WERI-Rb-1 (cell line): ENCODE measurements around the gene ABCC12.

Experiments used
- DNase-seq: peaks from one replicate; pipeline ENCODE4 v3.0.0-alpha.2; 2020
- H3K27ac ChIP-seq: fragments of 250-450 bp; sonication (Bioruptor Pico); 2 replicates; pipeline ENCODE4 v1.5.1; 2020; ENCODE audit warnings: mild to moderate bottlenecking, moderate library complexity
- H3K27me3 ChIP-seq: fragments of 250-450 bp; sonication (Bioruptor Pico); 2 replicates; pipeline ENCODE4 v1.5.1; 2021; ENCODE audit warnings: mild to moderate bottlenecking, low read depth, moderate library complexity; ENCODE audit not compliant: insufficient read depth, severe bottlenecking
- H3K36me3 ChIP-seq: fragments of 250-450 bp; sonication (Bioruptor Pico); 2 replicates; pipeline ENCODE4 v1.5.1; 2020; ENCODE audit warnings: mild to moderate bottlenecking, moderate library complexity
- H3K4me3 ChIP-seq: 2 replicates; pipeline ENCODE4 v1.5.1; 2011; ENCODE audit warnings: low read depth, mild to moderate bottlenecking, control low read depth, low read length
- H3K9me3 ChIP-seq: fragments of 250-450 bp; sonication (Bioruptor Pico); 2 replicates; pipeline ENCODE4 v1.5.1; 2021; ENCODE audit warnings: mild to moderate bottlenecking, moderate library complexity; ENCODE audit not compliant: severe bottlenecking
- TF ChIP-seq, protein P1 (sequence below): IDR thresholded peaks from 2 replicates; pipeline ENCODE4 v1.5.1; 2011; ENCODE audit warnings: low read depth, mild to moderate bottlenecking, control low read depth, inconsistent platforms, low read length

ABCC12 gene

DNA sequence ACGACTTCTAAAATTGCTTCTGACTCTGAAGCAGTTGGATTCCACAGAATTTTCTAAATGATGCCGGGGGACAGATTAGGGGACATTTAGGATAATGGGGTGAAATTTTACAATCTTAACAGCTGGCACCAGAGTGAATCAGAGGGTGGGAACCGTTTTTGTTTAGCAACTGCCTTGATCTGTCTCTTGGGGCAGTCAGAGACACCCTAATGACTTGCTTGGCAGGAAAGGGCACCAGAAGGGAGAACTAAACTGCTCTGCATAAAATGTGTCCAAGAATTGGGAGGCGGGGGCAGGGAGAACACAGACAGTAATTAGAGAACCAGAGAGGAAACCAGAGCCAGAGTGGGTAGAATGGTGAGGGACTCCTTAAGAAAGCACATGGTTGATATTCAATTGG lies 6.1 kb upstream of the ABCC12 start:
- no peaks in the 10 kb centered on the region for H3K36me3 ChIP-seq
- H3K9me3 ChIP-seq: no peaks in the 10 kb centered on the region
- TF ChIP-seq, protein P1, sequence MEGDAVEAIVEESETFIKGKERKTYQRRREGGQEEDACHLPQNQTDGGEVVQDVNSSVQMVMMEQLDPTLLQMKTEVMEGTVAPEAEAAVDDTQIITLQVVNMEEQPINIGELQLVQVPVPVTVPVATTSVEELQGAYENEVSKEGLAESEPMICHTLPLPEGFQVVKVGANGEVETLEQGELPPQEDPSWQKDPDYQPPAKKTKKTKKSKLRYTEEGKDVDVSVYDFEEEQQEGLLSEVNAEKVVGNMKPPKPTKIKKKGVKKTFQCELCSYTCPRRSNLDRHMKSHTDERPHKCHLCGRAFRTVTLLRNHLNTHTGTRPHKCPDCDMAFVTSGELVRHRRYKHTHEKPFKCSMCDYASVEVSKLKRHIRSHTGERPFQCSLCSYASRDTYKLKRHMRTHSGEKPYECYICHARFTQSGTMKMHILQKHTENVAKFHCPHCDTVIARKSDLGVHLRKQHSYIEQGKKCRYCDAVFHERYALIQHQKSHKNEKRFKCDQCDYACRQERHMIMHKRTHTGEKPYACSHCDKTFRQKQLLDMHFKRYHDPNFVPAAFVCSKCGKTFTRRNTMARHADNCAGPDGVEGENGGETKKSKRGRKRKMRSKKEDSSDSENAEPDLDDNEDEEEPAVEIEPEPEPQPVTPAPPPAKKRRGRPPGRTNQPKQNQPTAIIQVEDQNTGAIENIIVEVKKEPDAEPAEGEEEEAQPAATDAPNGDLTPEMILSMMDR: no peak
- no peak overlapping the region for H3K4me3 ChIP-seq
- H3K27ac ChIP-seq: no peak overlapping the region
- no peaks in the 10 kb centered on the region for H3K27me3 ChIP-seq
- DNase-seq: no peak

DNA sequence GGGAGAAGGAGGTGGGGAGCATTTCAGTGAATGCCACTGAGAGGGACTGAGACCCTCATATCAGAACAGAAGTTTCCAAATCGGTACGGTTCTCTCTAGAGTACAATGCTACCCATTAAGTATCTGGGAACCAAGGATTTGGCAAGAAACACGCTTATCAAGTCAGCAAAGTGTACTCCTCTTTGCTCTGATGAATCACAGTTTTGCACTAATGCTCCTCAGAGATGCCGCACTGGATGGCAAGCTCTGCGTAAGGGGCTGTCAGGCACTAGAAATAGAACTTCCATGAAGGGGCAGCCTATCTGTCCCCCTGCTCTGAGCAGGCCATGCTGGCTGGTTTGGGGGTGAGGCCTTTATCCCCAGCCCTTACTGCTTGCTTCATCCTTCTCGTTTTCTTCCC lies 4.8 kb upstream of the ABCC12 start:
- Histone ChIP-seq H3K4me3 (no peak overlapping the region), H3K36me3 (no peaks in the 10 kb centered on the region), H3K9me3 (no peaks in the 10 kb centered on the region), H3K27me3 (no peaks in the 10 kb centered on the region), H3K27ac (no peak overlapping the region)
- TF ChIP-seq, protein P1: no peak
- DNase-seq: no peak

DNA sequence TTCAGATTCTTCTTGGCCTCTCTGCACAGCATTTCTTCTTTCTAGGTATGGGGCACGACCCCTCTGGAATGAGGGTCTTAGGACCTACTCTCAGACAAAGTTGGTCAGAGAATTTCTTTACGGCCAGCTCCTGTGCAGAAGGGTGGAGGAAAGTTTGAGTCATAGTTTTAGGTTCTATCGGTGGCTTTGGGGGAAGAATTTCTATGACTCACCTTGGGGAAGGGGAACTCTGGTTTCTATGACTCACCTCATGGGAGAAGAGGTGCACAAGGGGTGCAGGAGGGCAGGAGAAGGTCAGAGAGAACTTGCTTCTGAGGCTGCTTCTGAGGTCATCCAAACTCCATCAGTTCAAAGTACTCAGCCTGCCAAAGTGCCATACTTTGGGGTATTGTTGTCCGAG lies 2.5 kb upstream of the ABCC12 start:
- H3K27ac ChIP-seq: no peak overlapping the region
- DNase-seq: no peak

DNA sequence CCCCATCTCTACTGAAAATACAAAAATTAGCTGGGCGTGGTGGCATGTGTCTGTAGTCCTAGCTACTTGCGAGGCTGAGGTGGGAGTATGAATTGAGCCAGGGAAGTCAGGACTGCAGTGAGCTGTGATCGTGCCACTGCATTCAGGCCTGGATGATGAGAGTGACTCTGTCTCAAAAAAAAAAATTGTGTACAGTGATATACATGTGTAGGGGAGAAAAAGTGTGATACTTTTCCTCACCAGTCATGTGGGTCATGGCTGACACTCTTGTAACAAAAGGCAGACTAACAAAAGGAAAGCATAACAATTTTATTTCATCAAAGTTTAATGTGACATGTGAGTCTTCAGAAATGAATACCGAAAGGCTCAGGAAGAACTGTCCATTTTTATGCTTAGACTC lies 2.0 kb upstream of the ABCC12 start:
- Histone ChIP-seq H3K4me3 (no peak overlapping the region), H3K27ac (no peak overlapping the region), H3K36me3 (no peaks in the 10 kb centered on the region), H3K27me3 (no peaks in the 10 kb centered on the region), H3K9me3 (no peaks in the 10 kb centered on the region)
- no peak for DNase-seq
- TF ChIP-seq, protein P1: no peak

More for the DNA sequence above, 2.5 kb upstream of the ABCC12 start:
- Histone ChIP-seq H3K9me3 (no peaks in the 10 kb centered on the region), H3K27me3 (no peaks in the 10 kb centered on the region), H3K4me3 (no peak overlapping the region), H3K36me3 (no peaks in the 10 kb centered on the region)
- TF ChIP-seq, protein P1: no peak

DNA sequence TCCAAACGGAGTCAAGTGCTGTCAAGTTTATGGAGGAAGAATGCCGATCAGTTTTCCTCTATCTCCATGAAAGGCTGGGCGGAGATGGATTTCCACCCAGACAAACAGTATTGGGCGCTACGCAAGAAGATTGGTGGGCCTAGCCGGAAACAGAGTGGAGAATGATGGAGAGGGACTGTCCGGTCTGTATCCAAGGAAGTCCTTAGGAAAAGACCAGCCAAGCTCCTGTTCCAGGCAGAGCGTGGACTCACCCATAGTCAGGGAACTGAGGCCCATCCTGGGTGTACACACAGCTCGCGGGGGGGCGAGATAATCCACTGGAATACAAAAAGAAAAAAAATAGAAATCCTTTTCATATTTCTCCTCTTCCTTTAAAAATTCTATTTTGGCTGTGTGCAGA lies 1.5 kb upstream of the ABCC12 start:
- Histone ChIP-seq H3K36me3 (no peaks in the 10 kb centered on the region), H3K4me3 (no peak overlapping the region), H3K27me3 (no peaks in the 10 kb centered on the region), H3K27ac (no peak overlapping the region), H3K9me3 (no peaks in the 10 kb centered on the region)
- no peak for DNase-seq
- TF ChIP-seq, protein P1: no peak

DNA sequence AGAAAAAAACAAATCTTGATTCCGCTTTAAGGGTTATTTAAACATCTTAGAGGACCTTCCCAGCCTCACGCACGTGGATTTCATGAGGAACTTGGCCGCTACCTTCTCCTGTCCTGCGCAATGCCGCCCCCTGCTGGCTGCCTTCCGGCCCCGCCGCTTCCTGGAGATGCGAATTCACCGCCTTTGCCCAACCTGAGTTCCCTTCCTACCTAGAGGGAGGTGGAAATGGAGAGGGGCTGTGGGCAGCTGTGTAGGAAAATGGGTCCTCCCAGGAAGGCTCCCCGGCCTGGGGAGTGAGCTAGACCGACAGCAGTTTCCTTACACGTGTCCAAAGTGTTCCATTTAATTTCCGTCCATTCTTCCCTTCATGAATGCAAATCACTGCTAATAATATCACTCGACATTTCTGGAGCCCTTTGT lies 1.0 kb upstream of the ABCC12 start:
- H3K9me3 ChIP-seq: no peaks in the 10 kb centered on the region
- H3K4me3 ChIP-seq: no peak overlapping the region
- H3K36me3 ChIP-seq: no peaks in the 10 kb centered on the region
- peak; percentile 76 for DNase-seq
- no peak overlapping the region for H3K27ac ChIP-seq
- no peaks in the 10 kb centered on the region for H3K27me3 ChIP-seq
- TF ChIP-seq, protein P1: peak; percentile 90
